AG04449 (cell line): ENCODE results near the gene LRRC32.

Experiments used
- CTCF ChIA-PET: fragments of 350-600 bp; formaldehyde crosslinking; extraction: SDS; loops from one replicate; lab custom pipeline; 2021; ENCODE audit warnings: antibody characterized with exemption; lab: Yijun Ruan, JAX
- POLR2A ChIA-PET: fragments of 400-600, 350-600 bp; formaldehyde crosslinking; extraction: SDS; loops from one replicate; lab custom pipeline; 2020; ENCODE audit warnings: antibody characterized with exemption, inconsistent platforms; lab: Yijun Ruan, JAX
- DNase-seq: peaks from one replicate; pipeline ENCODE4 v3.0.0-alpha.2; 2010; ENCODE audit warnings: low read depth, low spot score
- H3K4me3 ChIP-seq: 2 replicates; pipeline ENCODE4 v1.5.1; 2011; ENCODE audit warnings: low read depth, mild to moderate bottlenecking, control low read depth, low read length
- CTCF ChIP-seq: IDR thresholded peaks from one replicate; pipeline ENCODE4 v1.5.1; 2011; ENCODE audit warnings: mild to moderate bottlenecking, moderate library complexity, low read length, control low read depth, inconsistent platforms; ENCODE audit not compliant: insufficient read depth; ENCODE audit errors: missing control alignments

The LRRC32 gene

GRCh38 chr11:76634886-76635285 lies 35.7 kb downstream of the LRRC32 start:
- ChIA-PET POLR2A (no interaction called here), CTCF (no interaction called here)
- no peak for TF ChIP-seq CTCF
- no peak for DNase-seq
- H3K4me3 ChIP-seq: no peak overlapping the region

- CTCF ChIA-PET: no interaction called here
- POLR2A ChIA-PET: no interaction called here
Observed at GRCh38 chr11:76632492-76632891, 38.1 kb downstream of the LRRC32 start.

GRCh38 chr11:76631566-76632308 lies 38.8 kb downstream of the LRRC32 start:
- TF ChIP-seq CTCF: no peak
- CTCF ChIA-PET: no interaction called here
- no peak overlapping the region for H3K4me3 ChIP-seq
- POLR2A ChIA-PET: no interaction called here
- DNase-seq: no peak

More at GRCh38 chr11:76632492-76632891, 38.1 kb downstream of the LRRC32 start:
- H3K4me3 ChIP-seq: no peak overlapping the region
- TF ChIP-seq CTCF: no peak
- DNase-seq: no peak

GRCh38 chr11:76630600-76631281 lies 39.8 kb downstream of the LRRC32 start:
- no peak for DNase-seq
- no peak for TF ChIP-seq CTCF
- CTCF ChIA-PET: no interaction called here
- POLR2A ChIA-PET: no interaction called here
- no peak overlapping the region for H3K4me3 ChIP-seq

GRCh38 chr11:76629853-76630599 lies 40.5 kb downstream of the LRRC32 start:
- no peak for TF ChIP-seq CTCF
- ChIA-PET POLR2A (no interaction called here), CTCF (interaction anchor here (1.4 to 1.5 kb wide), 2 partner anchors 12 to 16 kb away, joined by 3 read pairs; no protein-coding TSS in a partner anchor)
- no peak for DNase-seq
- H3K4me3 ChIP-seq: no peak overlapping the region
